ENCODE results near the gene PSME3IP1. TPM values are rescaled to one million over a fixed set of nuclear protein-coding genes. Genes with fewer than 3 reads are reported as not detected.

Gene PSME3IP1
- total and polyA plus RNA-seq, 2 of the 8 experiments (the other 6 are each of a cell fraction or from before 2014, with no cell fraction given), result 95.1 to 98.3 TPM

DNA sequence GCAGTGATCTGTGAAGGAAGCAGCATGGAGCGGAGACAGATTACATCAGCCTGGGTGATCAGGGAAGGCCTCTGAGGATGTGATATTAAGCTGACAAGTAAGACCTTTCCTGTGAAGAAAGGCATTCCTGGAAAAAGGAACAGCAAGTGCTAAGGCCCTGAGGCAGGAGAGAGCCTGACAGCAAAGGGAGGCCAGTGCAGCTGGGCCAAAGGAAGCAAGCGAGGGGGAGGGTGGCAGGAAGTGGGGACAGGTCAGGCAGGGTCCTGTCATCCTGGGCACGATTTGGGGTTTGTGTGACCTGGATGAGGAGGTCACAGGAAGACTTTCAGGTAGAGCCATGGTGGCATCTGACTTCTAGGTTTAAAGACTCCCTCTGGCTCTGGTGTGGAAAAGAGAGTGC, 81.1 kb downstream of the PSME3IP1 start:
- ChIA-PET CTCF (ENCODE audit: partially characterized antibody) (interaction anchor here (0.7 to 13.6 kb wide), 5 partner anchors 11 to 64 kb away, joined by 3 to 100 read pairs (median 5); partner anchors contain the start of gene CPNE2), POLR2A (ENCODE audit: partially characterized antibody) (interaction anchor here (1.2 to 1.4 kb wide), 2 partner anchors 9 to 40 kb away, joined by 4 read pairs; no protein-coding TSS in a partner anchor)
- 0 out of 2 replicates have a peak overlapping the region, but pooled peaks have one; percentile 4 for H3K18ac ChIP-seq (ENCODE audit: extremely low read depth, low read length)
- H3K56ac ChIP-seq (replicated peaks; ENCODE audit: insufficient read length, low read depth, low read length), result no peak overlapping the region
- no peak overlapping the region for H3K4ac ChIP-seq (replicated peaks; ENCODE audit: insufficient read length, low read depth, low read length)
- no peak overlapping the region for H3K27ac ChIP-seq (ENCODE audit: low read depth, low read length)
- no peaks in the 10 kb centered on the region for H3K23me2 ChIP-seq (ENCODE audit: low read depth, low read length)
- no peaks in the 10 kb centered on the region for H3K9me3 ChIP-seq (ENCODE audit: insufficient read depth in 2 of 2, low read depth in 1 of 2, low read length in 1 of 2)
- peak overlapping the region; percentile 82; the same call in 1 of the 2 replicates for H2BK20ac ChIP-seq (ENCODE audit: low read length)
- peaks cover 3 to 13% (median 9%) of the 10 kb centered on the region in 4 experiments for H3K4me1 ChIP-seq (replicated peaks in 1 of 4; ENCODE audit: control insufficient read depth in 3 of 4, insufficient read depth in 4 of 4, low read length in 3 of 4)
- peaks cover 5% of the 10 kb centered on the region; the same call in 1 of the 2 replicates for H3K79me1 ChIP-seq (ENCODE audit: low read depth, low read length)
- H3K4me3 ChIP-seq (ENCODE audit: extremely low read depth in 1 of 4, insufficient read depth in 2 of 4, low read depth in 3 of 4, low read length in 4 of 4), result no peak overlapping the region
- FAIRE-seq (no peak), DNase-seq (ENCODE audit: low read depth in 1 of 2, low spot score in 2 of 2) (no peak)
- no peak overlapping the region for H3K23ac ChIP-seq (ENCODE audit: insufficient read length)
- no peak overlapping the region for H4K8ac ChIP-seq (ENCODE audit: extremely low read depth, insufficient read depth, low read length)
- no peaks in the 10 kb centered on the region for H3K79me2 ChIP-seq (ENCODE audit: control insufficient read depth in 1 of 2, insufficient read depth in 2 of 2, low read length in 2 of 2)
- H3K9ac ChIP-seq (replicated peaks in 1 of 4; ENCODE audit: extremely low read depth in 1 of 4, low read depth in 3 of 4, low read length in 3 of 4), result no peak overlapping the region
- H2BK5ac ChIP-seq (ENCODE audit: low read depth, low read length), result no peak overlapping the region
- no peak overlapping the region for H3K14ac ChIP-seq (ENCODE audit: insufficient read length)
- 85% methylated on average over 3 of the region's 3 CpGs; no CpG with 5 or more reads in 1 of the 2 experiments for WGBS, 2 experiments (ENCODE audit: extremely low coverage in 1 of 2, insufficient coverage in 1 of 2, insufficient read length in 1 of 2, insufficient replicate concordance in 2 of 2, low coverage in 1 of 2, low lambda C conversion rate in 2 of 2, missing lambda C conversion rate in 1 of 2)
- H4K20me1 ChIP-seq (replicated peaks in 1 of 2; ENCODE audit: control insufficient read depth in 1 of 2, insufficient read depth in 2 of 2, low read length in 2 of 2), result no peaks in the 10 kb centered on the region
- 0 out of 2 replicates have a peak overlapping the region, but pooled peaks have one; percentile 53 for H2AK5ac ChIP-seq (ENCODE audit: low read depth, low read length)
- H3K27me3 ChIP-seq (replicated peaks in 1 of 4; ENCODE audit: control insufficient read depth in 3 of 4, extremely low read depth in 1 of 4, insufficient read depth in 3 of 4, low read length in 3 of 4), result no peaks in the 10 kb centered on the region
- H3K36me3 ChIP-seq (ENCODE audit: control insufficient read depth in 2 of 4, insufficient read depth in 4 of 4, low read length in 3 of 4), result no peaks in the 10 kb centered on the region
- no peak overlapping the region for H4K5ac ChIP-seq (ENCODE audit: insufficient read length, low read depth, low read length)
- no peak overlapping the region; the same call in 1 of the 2 replicates for H2BK12ac ChIP-seq (ENCODE audit: low read depth, low read length)
- TF ChIP-seq KDM1A (IDR thresholded peaks at IDR 0.05; ENCODE audit: borderline replicate concordance, low read length) (peak; percentile 71; the same call in 1 of the 2 replicates), POLR2A (IDR thresholded peaks at IDR 0.05; ENCODE audit: control extremely low read depth in 1 of 2, low read depth in 2 of 2, low read length in 2 of 2) (no peak)
- H2AFZ ChIP-seq (ENCODE audit: low read length), result no peak overlapping the region
- peak overlapping the region; percentile 98 for H2BK15ac ChIP-seq (ENCODE audit: low read length)
- no peak overlapping the region for H2BK120ac ChIP-seq (replicated peaks; ENCODE audit: low read depth, low read length)
- H4K91ac ChIP-seq (replicated peaks; ENCODE audit: insufficient read length, low read length), result peak overlapping the region; percentile 52
- no peak overlapping the region for H3K4me2 ChIP-seq (ENCODE audit: insufficient read depth in 1 of 2, low read depth in 2 of 2, low read length in 2 of 2)
